ENCODE data around the gene APBB1IP. TPM values are rescaled to one million over a fixed set of nuclear protein-coding genes. Genes with fewer than 3 reads are reported as not detected.

Gene APBB1IP
- total RNA-seq, 1 experiment from 2014 or later = not detected

GRCh38 chr10:26555719-26556368, 117.7 kb downstream of the APBB1IP start:
- Mint-ChIP-seq H3K27me3 (ENCODE audit: low read depth) (peaks cover 2% of the 10 kb centered on the region), H3K27ac (no peak overlapping the region), H3K36me3 (ENCODE audit: insufficient read depth in 1 of 3, low read depth in 3 of 3) (no peaks in the 10 kb centered on the region), H3K4me3 (no peak overlapping the region), H3K4me1 (peaks cover 23 to 26% of the 10 kb centered on the region in 2 experiments), H3K9me3 (no peaks in the 10 kb centered on the region)
- Histone ChIP-seq H4K5ac (ENCODE audit: insufficient read length, low read depth, low read length) (no peak overlapping the region), H3K4me1 (ENCODE audit: insufficient read depth, low read length) (peaks cover 7% of the 10 kb centered on the region; the same call in 1 of the 2 replicates), H3T11ph (ENCODE audit: low read length) (no peak overlapping the region), H2BK120ac (ENCODE audit: low read depth, low read length, poor library complexity, severe bottlenecking) (no peak overlapping the region), H2BK20ac (ENCODE audit: low read depth, low read length, poor library complexity, severe bottlenecking) (no peak overlapping the region), H3K79me2 (ENCODE audit: insufficient read depth, low read length) (no peaks in the 10 kb centered on the region), H3K18ac (ENCODE audit: insufficient read length, low read depth, low read length) (no peak overlapping the region), H3K4ac (ENCODE audit: low read depth, low read length) (no peak overlapping the region), H3K27ac (ENCODE audit: insufficient read length, low read depth, low read length) (no peak overlapping the region), H3K23me2 (ENCODE audit: insufficient read length, low read depth, low read length, poor library complexity, severe bottlenecking) (no peaks in the 10 kb centered on the region), H3K23ac (ENCODE audit: insufficient read length, low read depth, low read length) (no peak overlapping the region), H3K4me2 (ENCODE audit: insufficient read depth, insufficient read length, low read length) (no peak overlapping the region), H2AFZ (ENCODE audit: low read length) (no peak overlapping the region), H4K20me1 (ENCODE audit: control insufficient read depth, insufficient read depth, insufficient read length) (no peaks in the 10 kb centered on the region), H3K14ac (ENCODE audit: insufficient read depth, low read length) (no peak overlapping the region), H2AK5ac (ENCODE audit: insufficient read length, low read length) (no peak overlapping the region), H2BK12ac (ENCODE audit: insufficient read length, low read depth, low read length) (no peak overlapping the region), H3K56ac (ENCODE audit: insufficient read length, low read depth, low read length) (no peak overlapping the region), H4K91ac (ENCODE audit: insufficient read length, low read depth, low read length) (no peak overlapping the region), H4K8ac (replicated peaks; ENCODE audit: insufficient read length, low read depth, low read length) (no peak overlapping the region), H2BK5ac (ENCODE audit: insufficient read length, low read length) (no peak overlapping the region), H3K79me1 (ENCODE audit: insufficient read depth, low read depth, low read length, poor library complexity, severe bottlenecking) (no peaks in the 10 kb centered on the region), H2BK15ac (ENCODE audit: low read depth, low read length) (no peak overlapping the region), H3K9me3 (ENCODE audit: control insufficient read depth, low read depth, low read length) (no peaks in the 10 kb centered on the region), H3K27me3 (ENCODE audit: insufficient read depth, low read length) (no peaks in the 10 kb centered on the region), H3K9ac (ENCODE audit: extremely low read depth, insufficient read length, low read length) (no peak overlapping the region)
- no peak for DNase-seq
- WGBS (ENCODE audit: extremely low coverage, insufficient read length, low lambda C conversion rate) = no CpG with 5 or more reads among the region's 8 CpGs
- no peak for TF ChIP-seq CTCF (conservative IDR thresholded peaks at IDR 0.05)

Measured in H9 (cell line).